CD4-positive, alpha-beta T cell (primary cell): ENCODE results near the gene FAM47A. TPM values are rescaled to one million over a fixed set of nuclear protein-coding genes. Genes with fewer than 3 reads are reported as not detected.

Source experiments
- ATAC-seq: fragments of 200-7000 bp; cut with Tn5 transposase; one replicate; pipeline ENCODE4 v1.10.0; 2022; ENCODE audit warnings: mild to moderate bottlenecking; ENCODE audit not compliant: poor library complexity
- CTCF ChIA-PET: fragments of 350-600 bp; sonication (Branson Sonifier 250); formaldehyde crosslinking; loops from one replicate; lab custom pipeline; 2021; ENCODE audit warnings: antibody characterized with exemption, inconsistent platforms; lab: Charles Lee
- POLR2A ChIA-PET: fragments of 350-600 bp; sonication (Branson Sonifier 250); formaldehyde crosslinking; loops from one replicate; lab custom pipeline; 2021; ENCODE audit warnings: antibody characterized with exemption, inconsistent platforms; lab: Charles Lee
- DNase-seq, 14 experiments: peaks; one replicate each; pipeline ENCODE4 v3.0.0-alpha.2; 2013 to 2020; ENCODE audit warnings: mixed read lengths in 2 of 14
- H3K27ac ChIP-seq, 2 donors: one replicate each; pipeline versions ENCODE4 v1.5.1 to v1.7.0; 2013; ENCODE audit warnings: low read length in 2 of 2, low read depth in 1 of 2, mild to moderate bottlenecking in 1 of 2
- H3K27me3 ChIP-seq, 2 experiments: 1 replicate in 1 of 2; 2 replicates in 1 of 2; pipeline versions ENCODE4 v1.6.1 to v1.7.0; 2013; ENCODE audit warnings: low read length in 2 of 2, control low read depth in 1 of 2, mild to moderate bottlenecking in 1 of 2, moderate library complexity in 1 of 2; ENCODE audit not compliant: insufficient read depth in 2 of 2, control insufficient read depth in 1 of 2
- H3K36me3 ChIP-seq: one replicate; pipeline ENCODE4 v1.6.1; 2013; ENCODE audit warnings: low read length, control low read depth; ENCODE audit not compliant: insufficient read depth
- H3K4me1 ChIP-seq: one replicate; pipeline ENCODE4 v1.6.1; 2013; ENCODE audit warnings: low read length, control low read depth; ENCODE audit not compliant: insufficient read depth
- H3K4me3 ChIP-seq: one replicate; pipeline ENCODE4 v1.5.1; 2013; ENCODE audit warnings: mild to moderate bottlenecking, low read length, moderate library complexity
- H3K9me3 ChIP-seq, 2 experiments: 1 replicate in 1 of 2; 2 replicates in 1 of 2; pipeline versions ENCODE4 v1.6.1 to v1.7.0; 2013; ENCODE audit warnings: low read length in 2 of 2, mild to moderate bottlenecking in 2 of 2, control low read depth in 1 of 2, moderate library complexity in 1 of 2; ENCODE audit not compliant: control insufficient read depth in 1 of 2, insufficient read depth in 1 of 2
- H3K27ac Mint-ChIP-seq: one replicate; pipeline ENCODE4 v1.8.0; 2020; ENCODE audit warnings: mixed read lengths
- H3K27me3 Mint-ChIP-seq: one replicate; pipeline ENCODE4 v1.8.0; 2021; ENCODE audit warnings: mixed read lengths
- H3K36me3 Mint-ChIP-seq: one replicate; pipeline ENCODE4 v1.8.0; 2021; ENCODE audit warnings: low read depth, mixed read lengths
- H3K4me1 Mint-ChIP-seq: one replicate; pipeline ENCODE4 v1.8.0; 2021; ENCODE audit warnings: low read depth, mixed read lengths
- H3K4me3 Mint-ChIP-seq: one replicate; pipeline ENCODE4 v1.8.0; 2020; ENCODE audit warnings: mild to moderate bottlenecking, mixed read lengths
- H3K9me3 Mint-ChIP-seq: one replicate; pipeline ENCODE4 v1.8.0; 2020; ENCODE audit warnings: mixed read lengths
- intact Hi-C, 2 experiments: fragments of 100-400 bp; cut with DNase I in 1 of 2; cut with micrococcal nuclease in 1 of 2; formaldehyde crosslinking; loops; one replicate each; pipeline versions ENCODE4 v1.15.1 to v1.9.0; 2023 to 2025; cut with DNase I, micrococcal nuclease
- total RNA-seq, 174 experiments: library from RNA in 2 of 174; stranded (reverse) in 2 of 174; gene quantifications; one replicate each; pipeline ENCODE4 v1.2.3 and lab custom pipeline; 2021 to 2026
- TF ChIP-seq, protein P1 (sequence below): fragments of 200-600 bp; IDR thresholded peaks from one replicate; pipeline ENCODE4 v1.8.0; 2022; ENCODE audit warnings: antibody characterized with exemption, mild to moderate bottlenecking

The FAM47A gene
- total RNA-seq, 2 experiments from 2014 or later = not detected

DNA sequence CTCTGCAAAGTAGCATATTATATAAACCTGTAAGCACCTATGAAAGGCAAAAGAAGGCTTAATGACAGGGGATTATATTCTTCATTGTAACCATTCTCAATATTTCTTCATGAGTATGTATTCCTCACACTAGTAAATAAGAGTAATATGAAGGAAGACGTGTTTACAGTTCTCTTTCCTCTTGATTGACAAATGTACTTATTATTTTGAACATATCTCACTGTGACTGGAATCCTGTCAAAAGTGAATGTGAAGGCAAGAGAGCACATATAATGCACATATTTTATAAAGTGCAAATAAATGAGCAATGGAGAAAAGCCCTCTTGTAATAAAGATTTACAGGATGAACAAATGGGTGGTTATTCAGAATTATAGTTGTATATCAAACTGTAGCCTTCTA lies 19.7 kb downstream of the FAM47A start:
- Histone ChIP-seq H3K27me3 (no peaks in the 10 kb centered on the region), H3K4me1 (no peaks in the 10 kb centered on the region), H3K36me3 (no peaks in the 10 kb centered on the region), H3K4me3 (no peak overlapping the region), H3K27ac (no peak overlapping the region), H3K9me3 (no peaks in the 10 kb centered on the region)
- POLR2A ChIA-PET = no interaction called here
- intact Hi-C loops = no loop called here
- Mint-ChIP-seq H3K27me3 (no peaks in the 10 kb centered on the region), H3K4me3 (no peak overlapping the region), H3K9me3 (no peaks in the 10 kb centered on the region), H3K36me3 (no peaks in the 10 kb centered on the region), H3K4me1 (no peaks in the 10 kb centered on the region), H3K27ac (no peak overlapping the region)
- CTCF ChIA-PET = no interaction called here
- DNase-seq (no peak), ATAC-seq (no peak)
- TF ChIP-seq, protein P1, sequence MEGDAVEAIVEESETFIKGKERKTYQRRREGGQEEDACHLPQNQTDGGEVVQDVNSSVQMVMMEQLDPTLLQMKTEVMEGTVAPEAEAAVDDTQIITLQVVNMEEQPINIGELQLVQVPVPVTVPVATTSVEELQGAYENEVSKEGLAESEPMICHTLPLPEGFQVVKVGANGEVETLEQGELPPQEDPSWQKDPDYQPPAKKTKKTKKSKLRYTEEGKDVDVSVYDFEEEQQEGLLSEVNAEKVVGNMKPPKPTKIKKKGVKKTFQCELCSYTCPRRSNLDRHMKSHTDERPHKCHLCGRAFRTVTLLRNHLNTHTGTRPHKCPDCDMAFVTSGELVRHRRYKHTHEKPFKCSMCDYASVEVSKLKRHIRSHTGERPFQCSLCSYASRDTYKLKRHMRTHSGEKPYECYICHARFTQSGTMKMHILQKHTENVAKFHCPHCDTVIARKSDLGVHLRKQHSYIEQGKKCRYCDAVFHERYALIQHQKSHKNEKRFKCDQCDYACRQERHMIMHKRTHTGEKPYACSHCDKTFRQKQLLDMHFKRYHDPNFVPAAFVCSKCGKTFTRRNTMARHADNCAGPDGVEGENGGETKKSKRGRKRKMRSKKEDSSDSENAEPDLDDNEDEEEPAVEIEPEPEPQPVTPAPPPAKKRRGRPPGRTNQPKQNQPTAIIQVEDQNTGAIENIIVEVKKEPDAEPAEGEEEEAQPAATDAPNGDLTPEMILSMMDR = no peak
